ENCODE data around the gene SPAG6.

DNA sequence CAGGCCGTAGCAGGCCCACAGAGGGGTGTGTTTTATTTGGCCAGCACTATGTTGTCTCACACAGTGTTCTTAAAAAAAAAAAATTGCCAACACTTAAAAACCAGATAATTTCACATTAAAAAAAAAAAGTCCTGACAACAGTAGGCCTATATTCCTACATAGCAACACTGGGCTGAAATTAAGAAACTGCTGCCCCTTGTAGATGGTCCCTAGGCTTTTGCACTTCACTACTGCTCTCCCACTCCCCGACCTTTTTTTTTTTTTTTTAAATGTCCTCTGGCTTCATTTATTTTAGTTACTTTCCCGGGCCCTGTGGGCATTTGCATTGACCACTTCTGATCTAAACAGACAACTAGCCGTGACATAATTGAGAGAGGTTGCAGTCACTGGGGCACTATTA, 36.0 kb downstream of the SPAG6 start:
- TF ChIP-seq, protein P1, sequence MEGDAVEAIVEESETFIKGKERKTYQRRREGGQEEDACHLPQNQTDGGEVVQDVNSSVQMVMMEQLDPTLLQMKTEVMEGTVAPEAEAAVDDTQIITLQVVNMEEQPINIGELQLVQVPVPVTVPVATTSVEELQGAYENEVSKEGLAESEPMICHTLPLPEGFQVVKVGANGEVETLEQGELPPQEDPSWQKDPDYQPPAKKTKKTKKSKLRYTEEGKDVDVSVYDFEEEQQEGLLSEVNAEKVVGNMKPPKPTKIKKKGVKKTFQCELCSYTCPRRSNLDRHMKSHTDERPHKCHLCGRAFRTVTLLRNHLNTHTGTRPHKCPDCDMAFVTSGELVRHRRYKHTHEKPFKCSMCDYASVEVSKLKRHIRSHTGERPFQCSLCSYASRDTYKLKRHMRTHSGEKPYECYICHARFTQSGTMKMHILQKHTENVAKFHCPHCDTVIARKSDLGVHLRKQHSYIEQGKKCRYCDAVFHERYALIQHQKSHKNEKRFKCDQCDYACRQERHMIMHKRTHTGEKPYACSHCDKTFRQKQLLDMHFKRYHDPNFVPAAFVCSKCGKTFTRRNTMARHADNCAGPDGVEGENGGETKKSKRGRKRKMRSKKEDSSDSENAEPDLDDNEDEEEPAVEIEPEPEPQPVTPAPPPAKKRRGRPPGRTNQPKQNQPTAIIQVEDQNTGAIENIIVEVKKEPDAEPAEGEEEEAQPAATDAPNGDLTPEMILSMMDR (IDR thresholded peaks at IDR 0.05) = no peak
- TF ChIP-seq POLR2A (IDR thresholded peaks at IDR 0.05) (no peak), EP300 (IDR thresholded peaks at IDR 0.05) (no peak)

Data from upper lobe of left lung (tissue), 4 donors.